ENCODE data around the gene SYT11.

DNA sequence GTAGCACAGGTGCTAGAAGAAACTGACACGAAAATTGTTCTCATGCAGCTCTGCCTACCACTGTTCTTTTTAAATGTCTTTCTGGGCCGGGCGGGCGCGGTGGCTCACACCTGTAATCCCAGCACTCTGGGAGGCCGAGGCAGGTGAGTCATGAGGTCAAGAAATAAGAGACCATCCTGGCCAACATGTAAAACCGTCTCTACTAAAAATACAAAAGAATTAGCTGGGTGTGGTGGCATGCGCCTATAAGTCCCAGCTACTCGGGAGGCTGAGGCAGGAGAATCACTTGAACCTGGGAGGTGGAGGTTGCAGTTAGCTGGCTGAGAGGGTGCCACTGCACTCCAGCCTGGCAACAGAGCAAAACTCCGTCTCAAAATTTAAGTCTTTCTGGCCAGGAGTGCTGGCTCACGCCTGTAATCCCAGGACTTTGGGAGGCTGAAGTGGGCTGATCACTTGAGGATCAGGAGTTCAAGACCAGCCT, 52.7 kb downstream of the SYT11 start:
- TF ChIP-seq EZH2 (IDR thresholded peaks at IDR 0.05; ENCODE audit: borderline replicate concordance) (no peak), CTCF (IDR thresholded peaks at IDR 0.05; ENCODE audit: poor library complexity) (no peak)
